Body of pancreas (tissue), 4 donors: Measurements from ENCODE around the gene TRIB2.

Experiments
- CTCF ChIP-seq, 7 experiments: fragments of 450-650 bp in 4 of 7; fragments of 200-600 bp in 3 of 7; sonication (generic) in 3 of 7; IDR thresholded peaks; one replicate each; pipeline ENCODE4 v1.5.1; 2016 to 2019; ENCODE audit warnings: antibody characterized with exemption in 7 of 7
- POLR2A ChIP-seq, 3 donors: fragments of 450-650 bp; IDR thresholded peaks; one replicate each; pipeline ENCODE4 v1.6.1; 2016; ENCODE audit warnings: antibody characterized with exemption in 3 of 3, mild to moderate bottlenecking in 2 of 3

GRCh38 chr2:12725233-12726187, 8.8 kb downstream of the TRIB2 start:
- no peak for TF ChIP-seq CTCF (IDR thresholded peaks at IDR 0.05)
- no peak for TF ChIP-seq POLR2A (IDR thresholded peaks at IDR 0.05)
